ENCODE results near the gene GTF2F2.

Gene GTF2F2

GRCh38 chr13:45249662-45250061 is 129.4 kb downstream of the GTF2F2 start:
- no peak overlapping the region for H3K27ac ChIP-seq

GRCh38 chr13:45254396-45254795 is 134.1 kb downstream of the GTF2F2 start:
- no peak for TF ChIP-seq CTCF (IDR thresholded peaks at IDR 0.05)
- H3K4me3 ChIP-seq, result no peak overlapping the region
- DNase-seq (ENCODE audit: low spot score), result no peak
- H3K27ac ChIP-seq, result no peak overlapping the region

More at GRCh38 chr13:45249662-45250061, 129.4 kb downstream of the GTF2F2 start:
- H3K4me3 ChIP-seq, result no peak overlapping the region
- no peak for TF ChIP-seq CTCF (IDR thresholded peaks at IDR 0.05)
- no peak for DNase-seq (ENCODE audit: low spot score)

- H3K27ac ChIP-seq, result no peak overlapping the region
- no peak for DNase-seq (ENCODE audit: low spot score)
- no peak for TF ChIP-seq CTCF (IDR thresholded peaks at IDR 0.05)
- no peak overlapping the region for H3K4me3 ChIP-seq
Observed at GRCh38 chr13:45255247-45255987, 135.1 kb downstream of the GTF2F2 start.

DNA sequence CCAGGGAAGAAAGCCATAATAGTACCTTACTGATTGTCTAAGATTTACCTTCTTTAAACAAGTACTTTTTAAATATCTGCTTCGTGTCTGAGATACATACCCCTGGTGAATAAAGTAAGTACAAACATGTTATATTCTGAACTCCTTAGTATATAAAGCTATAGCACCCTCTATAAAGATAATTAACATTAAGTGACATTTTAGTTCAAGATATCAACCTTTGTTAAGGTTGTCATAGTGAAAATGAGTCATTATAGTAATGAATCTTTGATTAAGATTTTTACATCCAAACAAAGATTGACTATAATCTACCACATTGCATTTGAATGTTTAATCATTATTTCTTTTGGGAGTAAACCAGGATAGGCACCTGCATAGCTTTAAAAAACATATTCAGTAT is 135.9 kb downstream of the GTF2F2 start:
- H3K4me3 ChIP-seq, result no peak overlapping the region
- H3K27ac ChIP-seq, result no peak overlapping the region
- DNase-seq (ENCODE audit: low spot score), result no peak
- TF ChIP-seq CTCF (IDR thresholded peaks at IDR 0.05), result no peak

- Histone ChIP-seq H3K27ac (no peak overlapping the region), H3K4me3 (no peak overlapping the region)
- DNase-seq (ENCODE audit: low spot score), result no peak
- TF ChIP-seq CTCF (IDR thresholded peaks at IDR 0.05), result no peak
Observed at GRCh38 chr13:45257638-45258333, 137.5 kb downstream of the GTF2F2 start.

GRCh38 chr13:45258334-45258675 is 138.0 kb downstream of the GTF2F2 start:
- Histone ChIP-seq H3K4me3 (no peak overlapping the region), H3K27ac (no peak overlapping the region)
- no peak for TF ChIP-seq CTCF (IDR thresholded peaks at IDR 0.05)
- DNase-seq (ENCODE audit: low spot score), result no peak

DNA sequence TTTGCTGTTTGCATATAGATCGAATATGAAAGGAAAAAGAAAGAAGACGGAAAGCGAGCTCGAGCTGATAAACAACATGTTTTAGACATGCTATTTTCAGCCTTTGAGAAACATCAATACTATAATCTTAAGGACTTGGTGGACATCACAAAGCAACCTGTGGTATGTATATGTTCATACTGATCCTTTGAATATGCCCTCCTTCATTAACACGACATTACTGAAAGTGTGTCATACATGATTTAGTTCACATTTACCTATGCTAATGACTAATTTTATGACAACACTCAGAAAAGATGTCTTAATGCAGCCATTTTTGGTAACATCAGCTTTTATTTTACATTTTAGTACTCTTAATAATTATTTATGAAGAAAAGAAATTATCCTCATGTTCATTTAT is 146.9 kb downstream of the GTF2F2 start:
- no peak for TF ChIP-seq CTCF (IDR thresholded peaks at IDR 0.05)

More for the DNA sequence above, 146.9 kb downstream of the GTF2F2 start:
- Histone ChIP-seq H3K27ac (no peak overlapping the region), H3K4me3 (no peak overlapping the region)
- DNase-seq (ENCODE audit: low spot score), result no peak

Measured in coronary artery (tissue), 2 donors.